GM18508 (cell line): Measurements from ENCODE around the gene CDCP1.

Experiments used
- ATAC-seq: cut with Tn5 transposase; IDR thresholded peaks from one replicate; pipeline ENCODE4 v1.9.1; 2021; ENCODE audit warnings: moderate number of reproducible peaks; ENCODE audit not compliant: insufficient read depth, unreplicated experiment

Gene CDCP1

DNA sequence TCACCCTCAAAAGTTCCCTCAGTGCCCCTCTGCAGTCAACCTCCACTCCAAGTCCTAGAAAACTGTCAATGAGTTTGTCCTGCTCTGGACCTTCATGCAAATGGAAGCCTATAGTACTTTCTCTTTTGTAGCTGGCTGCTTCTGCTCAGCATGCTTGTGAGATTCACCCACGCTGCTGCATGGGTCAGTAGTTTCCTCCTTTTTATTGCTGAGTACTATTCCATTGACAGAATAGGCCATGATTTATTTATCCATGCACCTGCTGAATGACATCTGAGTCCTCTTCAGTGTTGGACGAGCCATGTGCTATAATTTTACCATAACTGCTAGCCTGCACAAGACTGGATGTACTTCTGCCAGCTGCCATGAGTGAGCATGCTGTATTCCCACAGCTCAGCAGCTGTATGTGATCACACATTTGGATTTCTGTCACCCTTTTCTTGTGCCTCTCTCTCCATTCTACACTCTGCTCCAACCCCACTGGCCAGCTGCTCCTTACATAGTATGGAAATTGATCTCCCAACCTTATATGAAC lies 26.3 kb downstream of the CDCP1 start:
- no peak for ATAC-seq

GRCh38 chr3:45119376-45119775 lies 26.8 kb downstream of the CDCP1 start:
- no peak for ATAC-seq

GRCh38 chr3:45118615-45119071 lies 27.5 kb downstream of the CDCP1 start:
- ATAC-seq, result no peak

DNA sequence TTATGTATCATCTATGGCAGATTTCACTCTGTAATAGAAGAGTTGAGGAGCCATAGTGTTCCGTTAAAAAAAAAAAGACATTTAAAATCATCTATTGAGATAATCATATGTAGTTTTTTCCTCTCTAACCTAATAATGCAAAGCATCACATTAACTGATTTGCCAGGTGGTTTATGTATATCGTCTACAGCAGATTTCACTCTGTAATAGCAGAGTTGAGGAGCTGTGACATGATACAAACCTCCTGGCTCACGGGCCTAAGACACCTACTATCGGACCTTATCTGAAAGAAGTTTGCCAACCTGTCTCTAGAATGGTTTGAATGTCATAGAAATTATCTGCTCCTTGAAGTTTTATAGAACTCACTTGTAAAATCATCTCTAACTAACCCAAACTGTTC lies 29.8 kb downstream of the CDCP1 start:
- no peak for ATAC-seq

DNA sequence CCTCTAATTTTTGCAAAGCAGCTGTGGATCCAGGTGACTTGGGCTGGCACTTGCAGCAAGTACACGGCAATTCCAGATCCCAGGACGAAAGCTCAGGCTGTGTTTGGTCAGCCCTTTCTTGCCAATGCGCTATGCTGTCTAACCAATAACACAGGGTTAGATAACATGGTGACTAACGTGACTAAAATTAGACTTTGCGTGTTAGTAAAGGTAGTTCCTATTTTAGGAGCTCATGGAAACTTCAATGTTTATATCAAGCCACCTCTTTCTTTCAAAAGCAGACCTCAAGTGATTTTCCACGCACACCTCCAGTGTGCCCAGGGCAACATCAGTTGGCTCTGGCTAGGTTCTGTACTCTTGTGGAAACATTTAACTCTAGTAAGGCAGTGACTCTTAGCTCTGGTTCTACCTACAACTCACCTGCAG lies 32.5 kb downstream of the CDCP1 start:
- no peak for ATAC-seq

DNA sequence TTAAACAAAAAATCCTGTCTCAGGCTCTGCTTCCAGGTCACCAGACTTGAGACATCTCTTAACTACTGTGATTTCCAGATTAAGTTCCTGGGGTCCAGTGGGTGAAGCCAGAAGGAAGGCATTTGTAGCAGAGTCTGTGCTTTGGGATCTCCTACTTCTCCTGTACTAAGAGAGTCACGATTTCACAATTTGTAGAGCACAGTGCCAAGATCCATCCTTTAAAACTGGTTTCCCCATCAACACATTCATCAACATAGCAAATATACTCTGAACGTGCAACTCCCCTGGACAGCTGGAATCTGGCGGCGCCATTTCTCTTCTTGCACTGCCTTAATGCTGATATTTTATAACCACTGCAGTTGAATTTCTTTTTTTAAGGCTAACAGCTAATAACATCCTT lies 33.2 kb downstream of the CDCP1 start:
- ATAC-seq, result no peak

DNA sequence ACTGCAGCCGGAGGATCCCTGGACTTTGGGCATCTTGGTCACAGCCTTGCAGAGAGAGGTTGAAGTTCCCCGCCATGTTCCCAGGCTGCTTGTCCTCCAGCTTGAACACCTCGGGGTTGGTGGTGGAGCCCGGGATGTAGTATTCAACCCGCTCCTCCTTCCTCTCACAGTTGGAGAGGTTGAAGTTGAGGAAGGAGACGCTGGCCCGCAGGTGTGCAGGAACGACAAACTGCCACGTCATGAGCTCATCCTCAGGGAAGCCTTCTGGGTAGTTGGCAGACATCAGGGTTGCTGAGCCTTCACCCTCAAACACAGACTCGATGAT lies 35.7 kb downstream of the CDCP1 start:
- ATAC-seq, result no peak

GRCh38 chr3:45109771-45110508 lies 36.2 kb downstream of the CDCP1 start:
- no peak for ATAC-seq

DNA sequence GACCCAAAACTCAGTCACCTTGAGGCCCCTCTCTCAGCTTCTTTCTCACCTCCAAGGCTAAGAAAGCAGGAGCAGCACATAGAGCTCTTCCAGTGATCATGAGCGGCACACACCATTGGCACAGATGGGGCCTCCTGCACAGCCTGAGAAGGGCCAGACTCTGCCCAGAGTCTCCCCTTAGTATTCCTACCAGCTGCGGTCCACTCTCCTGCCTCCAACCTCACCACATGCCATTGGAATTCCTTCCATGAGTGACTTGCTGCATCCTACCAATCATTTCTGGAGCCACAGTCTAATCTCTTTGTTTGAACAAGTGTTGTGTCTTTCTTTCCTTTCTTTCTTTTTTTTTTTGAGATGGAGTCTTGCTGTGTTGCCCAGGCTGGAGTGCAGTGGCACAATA lies 39.3 kb downstream of the CDCP1 start:
- no peak for ATAC-seq

- ATAC-seq, result no peak
Measured at GRCh38 chr3:45105855-45106671, 40.1 kb downstream of the CDCP1 start.

- no peak for ATAC-seq
Measured at GRCh38 chr3:45104715-45105711, 41.2 kb downstream of the CDCP1 start.

DNA sequence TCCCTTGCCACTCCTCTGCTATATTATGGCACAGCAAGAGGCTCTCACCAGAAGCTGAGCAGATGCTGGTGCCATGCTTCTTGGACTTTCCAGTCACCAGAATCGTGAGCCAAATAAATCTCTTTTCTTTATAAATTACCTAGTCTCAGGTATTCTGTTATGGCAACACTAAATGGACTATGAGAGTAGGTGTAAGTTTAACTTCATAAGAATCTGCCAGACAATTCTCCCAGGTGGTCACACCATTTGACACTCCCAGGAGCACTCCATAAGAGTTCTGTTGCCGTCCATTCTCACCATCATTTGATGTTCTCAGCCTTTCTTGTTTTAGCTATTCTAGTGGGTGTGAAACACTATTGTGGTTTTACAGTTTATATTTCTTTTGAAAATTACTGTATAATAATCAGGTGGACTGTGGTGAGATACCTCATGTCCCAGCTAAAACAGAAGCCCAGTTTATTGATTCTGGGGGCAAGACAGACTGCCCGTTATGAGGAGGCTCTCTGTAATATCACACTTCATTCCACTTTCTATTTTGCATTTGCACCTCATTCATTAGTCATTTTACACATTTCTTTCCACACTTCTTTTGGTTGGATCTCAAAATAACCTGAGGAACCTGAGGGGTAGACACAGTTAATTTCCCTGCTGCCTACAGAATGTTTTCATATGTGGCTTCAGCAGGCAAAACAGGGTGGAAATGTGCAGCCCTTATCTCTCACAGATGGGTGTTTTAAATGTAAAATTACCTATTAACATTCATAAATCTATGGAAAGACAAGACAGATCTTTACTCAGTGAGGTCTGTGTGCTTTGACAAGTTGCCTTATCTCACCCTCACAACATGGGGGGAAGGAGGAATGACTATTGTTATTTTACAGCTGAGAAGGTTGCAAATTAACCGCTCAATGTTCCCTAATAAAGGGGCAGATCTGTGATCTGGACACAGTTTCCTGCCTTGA lies 42.1 kb downstream of the CDCP1 start:
- ATAC-seq, result no peak

- ATAC-seq, result no peak
Measured at GRCh38 chr3:45103334-45103733, 42.8 kb downstream of the CDCP1 start.

DNA sequence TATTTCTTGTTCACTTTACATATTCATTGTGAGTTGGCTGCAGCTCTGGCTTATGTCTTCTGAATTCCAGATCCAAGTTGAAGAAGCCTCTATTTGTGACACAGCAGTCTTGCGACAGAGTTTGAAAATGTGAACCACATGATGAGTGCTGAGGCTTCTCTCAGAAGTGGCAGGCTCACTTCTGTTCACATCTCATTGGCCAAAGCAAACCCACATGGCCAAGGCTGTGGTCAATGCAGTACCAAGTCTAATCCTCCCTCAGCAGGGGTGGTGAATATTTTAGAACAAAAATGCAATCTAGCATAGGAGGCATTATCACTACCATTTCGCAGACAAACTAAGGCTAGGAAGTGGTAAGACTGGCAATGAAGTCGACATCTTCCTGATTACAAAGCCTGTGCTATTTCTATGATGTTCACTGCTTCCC lies 45.2 kb downstream of the CDCP1 start:
- ATAC-seq, result no peak

- no peak for ATAC-seq
Measured at GRCh38 chr3:45098310-45098709, 47.9 kb downstream of the CDCP1 start.

GRCh38 chr3:45097296-45097883 lies 48.8 kb downstream of the CDCP1 start:
- ATAC-seq, result no peak

GRCh38 chr3:45095916-45096526 lies 50.2 kb downstream of the CDCP1 start:
- no peak for ATAC-seq

DNA sequence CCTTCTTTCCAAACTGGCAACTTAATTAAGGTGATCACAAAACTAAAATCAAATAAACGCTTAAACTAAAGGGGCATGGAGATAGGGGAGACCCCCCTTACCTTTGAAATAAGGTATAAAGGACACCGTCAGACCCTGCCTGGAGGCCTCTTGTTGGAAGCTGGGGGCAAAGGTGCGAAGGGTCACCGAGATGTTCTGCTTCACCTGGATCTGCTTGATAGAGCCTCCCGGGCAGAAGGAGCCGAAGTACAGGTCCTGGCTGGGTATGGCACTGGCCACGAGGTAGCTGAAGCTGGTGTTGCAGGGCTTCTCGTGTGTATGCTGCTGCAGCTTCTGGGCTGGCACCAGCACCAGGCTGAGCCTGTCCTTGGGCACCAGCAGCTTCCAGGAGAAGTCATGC lies 53.0 kb downstream of the CDCP1 start:
- no peak for ATAC-seq
